Central memory CD8-positive, alpha-beta T cell (primary cell): ENCODE results near the gene PLEKHS1.
"Not testable (repeated sequence)": the region's sequence is repeated elsewhere in the genome, so short reads cannot be mapped to it uniquely, and the experiment has no call there.

Experiments used
- ATAC-seq: fragments of 150-1000 bp; cut with Tn5 transposase; replicated peaks from 2 replicates; pipeline ENCODE4 v1.10.0; 2022; ENCODE audit warnings: mild to moderate bottlenecking, moderate FRiP score, moderate number of reproducible peaks; ENCODE audit not compliant: poor library complexity, severe bottlenecking; ENCODE audit errors: extremely low read depth
- DNase-seq, 2 donors: peaks; one replicate each; pipeline ENCODE4 v3.0.0; 2021; ENCODE audit warnings: low spot score in 2 of 2
- H3K27ac Mint-ChIP-seq: one replicate; pipeline ENCODE4 v1.8.0; 2022; ENCODE audit warnings: low read depth, mild to moderate bottlenecking, moderate library complexity, mixed read lengths
- H3K27me3 Mint-ChIP-seq: one replicate; pipeline ENCODE4 v1.8.0; 2022; ENCODE audit warnings: mixed read lengths
- H3K36me3 Mint-ChIP-seq: one replicate; pipeline ENCODE4 v1.8.0; 2022; ENCODE audit warnings: mild to moderate bottlenecking, moderate library complexity, mixed read lengths; ENCODE audit not compliant: insufficient read depth
- H3K4me1 Mint-ChIP-seq: one replicate; pipeline ENCODE4 v1.8.0; 2022; ENCODE audit warnings: mixed read lengths
- H3K4me3 Mint-ChIP-seq: one replicate; pipeline ENCODE4 v1.8.0; 2022; ENCODE audit warnings: mild to moderate bottlenecking, moderate library complexity, mixed read lengths
- H3K9me3 Mint-ChIP-seq: one replicate; pipeline ENCODE4 v1.8.0; 2022; ENCODE audit warnings: mixed read lengths

PLEKHS1 gene

GRCh38 chr10:113746217-113746957, 5.1 kb upstream of the PLEKHS1 start:
- no peak for DNase-seq
- no peaks in the 10 kb centered on the region for H3K4me1 Mint-ChIP-seq
- peaks cover 23% of the 10 kb centered on the region for H3K27me3 Mint-ChIP-seq
- ATAC-seq = no peak
- no peak overlapping the region for H3K27ac Mint-ChIP-seq
- no peaks in the 10 kb centered on the region for H3K36me3 Mint-ChIP-seq
- no peaks in the 10 kb centered on the region for H3K9me3 Mint-ChIP-seq
- no peak overlapping the region for H3K4me3 Mint-ChIP-seq

- H3K9me3 Mint-ChIP-seq = no peaks in the 10 kb centered on the region
- H3K27ac Mint-ChIP-seq = no peak overlapping the region
- H3K4me3 Mint-ChIP-seq = no peak overlapping the region
- ATAC-seq = no peak
- no peaks in the 10 kb centered on the region for H3K4me1 Mint-ChIP-seq
- no peak for DNase-seq
- H3K27me3 Mint-ChIP-seq = peaks cover 49% of the 10 kb centered on the region
- no peaks in the 10 kb centered on the region for H3K36me3 Mint-ChIP-seq
These were observed 1.1 kb downstream of the PLEKHS1 start for GRCh38 chr10:113752553-113752952.

DNA sequence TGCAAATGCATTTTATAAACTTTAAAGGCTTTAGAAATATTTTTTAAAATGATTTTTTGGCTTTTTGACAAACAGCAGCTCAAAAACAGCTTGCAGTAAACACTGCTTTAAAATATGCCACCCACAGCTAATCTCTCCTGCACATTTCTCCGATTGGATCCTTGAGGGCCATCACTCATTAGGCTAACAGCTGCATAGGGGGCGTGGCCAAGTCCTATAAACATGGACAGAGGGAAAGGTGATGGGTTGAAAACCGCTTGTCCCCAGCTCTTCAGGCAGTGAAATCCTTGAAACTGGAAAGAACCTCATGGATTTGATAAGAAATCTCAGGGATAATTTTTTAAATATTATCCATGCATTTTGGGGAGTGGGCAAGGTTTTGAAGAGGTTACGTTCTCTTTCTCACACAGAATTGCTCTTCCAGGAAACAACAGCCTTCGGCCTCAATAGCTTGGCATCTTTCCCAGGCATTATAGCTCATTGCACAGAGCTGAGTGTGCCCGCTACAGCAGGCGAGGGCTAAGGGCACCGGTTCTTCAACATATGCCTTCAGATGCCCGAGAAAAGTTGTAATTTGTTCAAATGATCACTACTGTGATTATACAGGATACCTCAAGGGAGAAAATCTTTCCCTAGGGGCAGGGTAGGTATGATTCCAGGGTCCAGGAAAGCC, 1.7 kb downstream of the PLEKHS1 start:
- Mint-ChIP-seq H3K27me3 (peaks cover 49% of the 10 kb centered on the region), H3K27ac (no peak overlapping the region), H3K4me3 (no peak overlapping the region), H3K4me1 (no peaks in the 10 kb centered on the region), H3K36me3 (no peaks in the 10 kb centered on the region), H3K9me3 (no peaks in the 10 kb centered on the region)
- ATAC-seq (no peak), DNase-seq (no peak)

GRCh38 chr10:113754125-113754524, 2.6 kb downstream of the PLEKHS1 start:
- no peaks in the 10 kb centered on the region for H3K4me1 Mint-ChIP-seq
- ATAC-seq (no peak), DNase-seq (no peak)
- no peak overlapping the region for H3K4me3 Mint-ChIP-seq
- H3K9me3 Mint-ChIP-seq = no peaks in the 10 kb centered on the region
- H3K27me3 Mint-ChIP-seq = peaks cover 49% of the 10 kb centered on the region
- H3K27ac Mint-ChIP-seq = no peak overlapping the region
- no peaks in the 10 kb centered on the region for H3K36me3 Mint-ChIP-seq

DNA sequence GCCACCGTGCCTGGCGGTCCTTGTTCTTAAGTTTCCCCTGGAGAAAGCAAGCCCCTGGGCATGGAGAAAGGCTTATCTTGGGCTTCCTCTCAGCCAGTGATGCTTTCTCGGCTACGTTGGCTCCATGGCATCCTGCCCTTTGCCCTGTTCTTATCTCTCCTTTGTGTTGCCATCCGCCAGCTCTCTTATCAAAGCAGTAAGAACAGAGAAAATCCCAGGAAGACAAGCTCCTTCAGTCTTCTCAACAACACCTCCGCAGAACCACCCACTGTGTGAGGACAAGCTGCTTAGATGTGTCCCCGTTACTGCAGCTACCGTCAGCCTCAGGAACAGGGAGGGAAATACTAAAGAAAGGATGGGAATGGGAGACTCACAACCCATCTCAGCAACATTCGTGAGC, 3.3 kb downstream of the PLEKHS1 start:
- Mint-ChIP-seq H3K9me3 (no peaks in the 10 kb centered on the region), H3K27ac (no peak overlapping the region), H3K36me3 (no peaks in the 10 kb centered on the region), H3K4me1 (no peaks in the 10 kb centered on the region), H3K4me3 (no peak overlapping the region), H3K27me3 (peaks cover 49% of the 10 kb centered on the region)
- ATAC-seq (no peak), DNase-seq (no peak)

DNA sequence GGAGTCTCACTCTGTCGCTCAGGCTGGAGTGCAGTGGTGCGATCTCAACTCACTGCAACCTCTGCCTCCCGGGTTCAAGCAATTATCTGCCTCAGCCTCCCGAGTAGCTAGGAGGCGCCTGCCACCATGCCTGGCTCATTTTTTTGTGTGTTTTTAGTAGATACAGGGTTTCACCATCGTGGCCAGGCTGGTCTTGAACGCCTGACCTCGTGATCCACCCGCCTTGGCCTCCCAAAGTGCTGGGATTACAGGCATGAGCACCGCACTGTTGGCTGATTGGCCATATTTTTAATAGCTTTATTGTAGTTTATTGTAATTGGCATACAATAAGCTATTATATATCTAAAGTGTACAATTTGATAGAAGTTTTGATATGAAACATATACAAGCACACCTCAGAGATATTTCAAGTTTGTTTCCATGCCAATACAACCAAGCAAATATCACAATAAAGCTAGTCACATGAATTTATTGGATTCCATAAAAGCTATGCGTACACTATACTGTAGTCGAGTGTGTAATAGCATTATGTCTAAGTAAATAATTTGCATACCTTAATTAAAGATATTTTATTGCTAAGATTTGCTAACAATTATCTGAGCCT, 5.6 kb downstream of the PLEKHS1 start:
- Mint-ChIP-seq H3K36me3 (no peaks in the 10 kb centered on the region), H3K4me3 (no peak overlapping the region), H3K9me3 (no peaks in the 10 kb centered on the region), H3K27ac (no peak overlapping the region), H3K27me3 (peaks cover 45% of the 10 kb centered on the region), H3K4me1 (no peaks in the 10 kb centered on the region)
- no peak for DNase-seq
- no peak for ATAC-seq

- H3K27ac Mint-ChIP-seq = no peak overlapping the region
- H3K4me3 Mint-ChIP-seq = no peak overlapping the region
- H3K36me3 Mint-ChIP-seq = no peaks in the 10 kb centered on the region
- ATAC-seq (no peak), DNase-seq (no peak)
- no peaks in the 10 kb centered on the region for H3K4me1 Mint-ChIP-seq
- peaks cover 40% of the 10 kb centered on the region for H3K27me3 Mint-ChIP-seq
- H3K9me3 Mint-ChIP-seq = peaks cover 7% of the 10 kb centered on the region
These were observed 10.6 kb downstream of the PLEKHS1 start for GRCh38 chr10:113762083-113762482.

GRCh38 chr10:113764582-113764981, 13.1 kb downstream of the PLEKHS1 start:
- Mint-ChIP-seq H3K36me3 (no peaks in the 10 kb centered on the region), H3K9me3 (peaks cover 7% of the 10 kb centered on the region), H3K27me3 (peaks cover 62% of the 10 kb centered on the region), H3K4me3 (no peak overlapping the region), H3K27ac (no peak overlapping the region), H3K4me1 (no peaks in the 10 kb centered on the region)
- no peak for DNase-seq
- ATAC-seq = no peak

DNA sequence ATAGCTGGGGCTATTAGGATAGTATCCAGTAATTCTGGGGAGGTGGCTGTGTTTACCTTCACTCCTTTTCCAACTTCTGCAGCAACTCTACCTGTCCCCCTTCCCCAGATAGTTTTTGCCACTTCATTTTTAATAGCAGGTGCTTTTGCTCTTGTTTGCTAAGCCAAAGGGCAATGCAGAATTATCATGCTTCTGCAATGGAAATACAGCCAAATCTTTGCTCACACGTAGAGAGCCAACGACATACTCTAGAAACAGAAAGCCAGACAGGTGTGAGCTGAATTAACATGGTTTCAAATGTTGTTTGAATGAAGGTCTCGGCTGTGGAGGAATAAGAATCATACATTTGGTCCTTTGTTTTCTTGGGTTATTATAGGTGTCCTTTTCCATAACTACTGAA, 14.4 kb downstream of the PLEKHS1 start:
- H3K27ac Mint-ChIP-seq = no peak overlapping the region
- H3K36me3 Mint-ChIP-seq = no peaks in the 10 kb centered on the region
- ATAC-seq = no peak
- H3K9me3 Mint-ChIP-seq = peaks cover 7% of the 10 kb centered on the region
- no peaks in the 10 kb centered on the region for H3K4me1 Mint-ChIP-seq
- no peak overlapping the region for H3K4me3 Mint-ChIP-seq
- no peak for DNase-seq
- peaks cover 76% of the 10 kb centered on the region for H3K27me3 Mint-ChIP-seq

DNA sequence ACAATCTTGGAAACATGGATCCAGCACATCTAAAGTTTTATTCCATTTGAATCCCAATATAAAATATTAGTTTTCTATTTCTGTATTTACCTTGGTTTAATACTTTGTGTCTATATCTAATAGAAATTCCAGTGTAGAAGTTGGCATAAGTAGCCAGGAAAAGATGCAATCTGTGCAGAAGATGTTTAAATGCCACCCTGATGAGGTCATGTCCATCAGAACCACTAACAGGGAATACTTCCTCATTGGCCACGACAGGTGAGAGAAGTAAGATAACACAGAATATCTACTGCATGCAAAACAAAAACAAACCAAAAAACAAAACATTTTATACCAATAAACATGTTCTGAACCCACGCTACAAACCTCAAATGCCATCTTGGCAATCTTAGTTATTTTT, 15.7 kb downstream of the PLEKHS1 start:
- Mint-ChIP-seq H3K27me3 (peaks cover 89% of the 10 kb centered on the region), H3K27ac (no peak overlapping the region)

DNA sequence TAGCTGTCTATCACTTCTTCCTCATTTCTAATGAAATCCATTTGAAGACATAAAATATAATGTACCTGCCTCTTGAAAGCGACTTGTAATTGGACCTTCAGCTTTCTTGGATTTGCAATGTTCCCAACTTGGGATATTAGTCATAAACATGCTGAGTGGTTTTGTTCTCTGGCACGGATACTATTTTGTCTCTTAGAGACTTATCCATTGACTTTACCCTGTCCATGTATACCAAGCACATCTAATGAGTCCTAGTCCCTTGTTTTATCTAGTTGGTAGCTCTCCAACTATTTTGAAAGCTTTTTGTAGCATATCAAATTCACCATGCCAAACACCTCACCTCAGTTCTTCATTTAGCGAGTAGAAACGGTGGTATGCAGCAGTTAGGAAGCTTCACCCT, 18.9 kb downstream of the PLEKHS1 start:
- Mint-ChIP-seq H3K27me3 (peaks cover 71% of the 10 kb centered on the region), H3K9me3 (no peaks in the 10 kb centered on the region), H3K4me3 (no peak overlapping the region), H3K36me3 (peaks cover 2% of the 10 kb centered on the region), H3K27ac (no peak overlapping the region), H3K4me1 (no peaks in the 10 kb centered on the region)
- DNase-seq (no peak), ATAC-seq (no peak)

More for the DNA sequence above, 15.7 kb downstream of the PLEKHS1 start:
- peaks cover 2% of the 10 kb centered on the region for H3K36me3 Mint-ChIP-seq
- DNase-seq (no peak), ATAC-seq (no peak)
- H3K9me3 Mint-ChIP-seq = peaks cover 7% of the 10 kb centered on the region
- no peak overlapping the region for H3K4me3 Mint-ChIP-seq
- no peaks in the 10 kb centered on the region for H3K4me1 Mint-ChIP-seq

GRCh38 chr10:113771131-113771530, 19.6 kb downstream of the PLEKHS1 start:
- not testable (repeated sequence) for H3K27ac Mint-ChIP-seq, H3K4me1 Mint-ChIP-seq, H3K4me3 Mint-ChIP-seq, ATAC-seq, H3K36me3 Mint-ChIP-seq, H3K9me3 Mint-ChIP-seq, DNase-seq
- peaks cover 63% of the 10 kb centered on the region for H3K27me3 Mint-ChIP-seq
